ENCODE results near the gene TCTN2. TPM values are rescaled to one million over a fixed set of nuclear protein-coding genes. Genes with fewer than 3 reads are reported as not detected.
A peak's percentile ranks its signal among the peaks of the same experiment; 100 is the strongest.

Gene TCTN2
- total RNA-seq, 1 donor from 2014 or later: 9.2 TPM

GRCh38 chr12:123648401-123648800, 22.5 kb upstream of the TCTN2 start:
- H3K79me2 ChIP-seq (ENCODE audit: insufficient read depth, low read length): peaks cover 2% of the 10 kb centered on the region
- no peak overlapping the region for H2AFZ ChIP-seq (ENCODE audit: low read depth, low read length)
- TF ChIP-seq CTCF (IDR thresholded peaks at IDR 0.05; ENCODE audit: insufficient read depth, low read depth, low read length) (no peak), EZH2 (IDR thresholded peaks at IDR 0.05; ENCODE audit: insufficient read depth, low read length) (no peak)
- Mint-ChIP-seq H3K4me1 (ENCODE audit: low read depth, unreplicated experiment) (no peaks in the 10 kb centered on the region), H3K27ac (ENCODE audit: unreplicated experiment) (no peak overlapping the region), H3K36me3 (ENCODE audit: low read depth, unreplicated experiment) (peaks cover 4% of the 10 kb centered on the region), H3K27me3 (ENCODE audit: low read depth, unreplicated experiment) (no peaks in the 10 kb centered on the region), H3K4me3 (ENCODE audit: unreplicated experiment) (no peak overlapping the region), H3K9me3 (ENCODE audit: unreplicated experiment) (no peaks in the 10 kb centered on the region)
- DNase-seq (ENCODE audit: low read depth): no peak
- FAIRE-seq: no peak
- H3K36me3 ChIP-seq (ENCODE audit: insufficient read depth, low read length): peaks cover 24% of the 10 kb centered on the region
- no peaks in the 10 kb centered on the region for H3K9me3 ChIP-seq (ENCODE audit: insufficient read depth, low read depth, low read length)
- no peak overlapping the region for H3K9ac ChIP-seq (ENCODE audit: low read length)
- no peak overlapping the region for H3K27ac ChIP-seq (ENCODE audit: low read depth, low read length)
- no peaks in the 10 kb centered on the region for H3K27me3 ChIP-seq (ENCODE audit: insufficient read depth, low read length)
- peaks cover 3% of the 10 kb centered on the region for H4K20me1 ChIP-seq (ENCODE audit: insufficient read depth, low read length)
- no peaks in the 10 kb centered on the region for H3K4me1 ChIP-seq (ENCODE audit: insufficient read depth, low read length)
- H3K4me3 ChIP-seq (ENCODE audit: insufficient read depth, low read depth, low read length): no peak overlapping the region
- no peak overlapping the region for H3K4me2 ChIP-seq (ENCODE audit: low read length)

GRCh38 chr12:123654129-123654701, 16.7 kb upstream of the TCTN2 start:
- Mint-ChIP-seq H3K4me1 (ENCODE audit: low read depth, unreplicated experiment) (peaks cover 2% of the 10 kb centered on the region), H3K27ac (ENCODE audit: unreplicated experiment) (peak overlapping the region; percentile 4)
- no peak overlapping the region for H3K9ac ChIP-seq (ENCODE audit: low read length)

More at GRCh38 chr12:123654129-123654701, 16.7 kb upstream of the TCTN2 start:
- peak; percentile 5 for FAIRE-seq
- Histone ChIP-seq H3K4me3 (ENCODE audit: insufficient read depth, low read depth, low read length) (no peak overlapping the region), H3K4me1 (ENCODE audit: insufficient read depth, low read length) (no peaks in the 10 kb centered on the region), H3K79me2 (ENCODE audit: insufficient read depth, low read length) (no peaks in the 10 kb centered on the region), H3K4me2 (ENCODE audit: low read length) (no peak overlapping the region), H3K27me3 (ENCODE audit: insufficient read depth, low read length) (no peaks in the 10 kb centered on the region), H3K36me3 (ENCODE audit: insufficient read depth, low read length) (peaks cover 23% of the 10 kb centered on the region), H4K20me1 (ENCODE audit: insufficient read depth, low read length) (peaks cover 8% of the 10 kb centered on the region), H2AFZ (ENCODE audit: low read depth, low read length) (no peak overlapping the region), H3K9me3 (ENCODE audit: insufficient read depth, low read depth, low read length) (no peaks in the 10 kb centered on the region), H3K27ac (ENCODE audit: low read depth, low read length) (no peak overlapping the region)
- Mint-ChIP-seq H3K36me3 (ENCODE audit: low read depth, unreplicated experiment) (peaks cover 10% of the 10 kb centered on the region), H3K27me3 (ENCODE audit: low read depth, unreplicated experiment) (no peaks in the 10 kb centered on the region), H3K4me3 (ENCODE audit: unreplicated experiment) (no peak overlapping the region), H3K9me3 (ENCODE audit: unreplicated experiment) (no peaks in the 10 kb centered on the region)
- DNase-seq (ENCODE audit: low read depth): no peak
- TF ChIP-seq CTCF (IDR thresholded peaks at IDR 0.05; ENCODE audit: insufficient read depth, low read depth, low read length) (no peak), EZH2 (IDR thresholded peaks at IDR 0.05; ENCODE audit: insufficient read depth, low read length) (no peak)

Measured in astrocyte (in vitro differentiated cells and primary cell).